HepG2 (cell line): ENCODE data around the gene RYR2. TPM values are rescaled to one million over a fixed set of nuclear protein-coding genes. Genes with fewer than 3 reads are reported as not detected.

Experiments
- ATAC-seq: fragments of 200-7000 bp; cut with Tn5 transposase; 3 replicates; pipeline ENCODE4 v1.9.1; 2020; ENCODE audit warnings: mild to moderate bottlenecking, moderate library complexity
- BruUV-seq: library from RNA; stranded (reverse); fragments of 400-500 nt; replicated peaks from 2 replicates; lab custom pipeline; 2021; lab: Mats Ljungman, UMichigan
- CTCF ChIA-PET: fragments of 300-600 bp; formaldehyde crosslinking; extraction: SDS; loops from one replicate; lab custom pipeline; 2021; ENCODE audit warnings: low total read pairs, inconsistent platforms, low intra/inter-chr PET ratio; lab: Yijun Ruan, JAX
- POLR2A ChIA-PET: fragments of 350-600 bp; sonication (Branson Sonifier 250); formaldehyde crosslinking; loops from one replicate; lab custom pipeline; 2020; ENCODE audit warnings: antibody characterized with exemption, inconsistent platforms; lab: Yijun Ruan, JAX
- DNase-seq: peaks from one replicate; pipeline ENCODE4 v3.0.0-alpha.2; 2015; ENCODE audit warnings: low spot score
- FAIRE-seq: peaks from 3 replicates; lab custom pipeline; 2011; peaks lifted over from hg19 to GRCh38; lab: Jason Lieb, UNC
- H2AFZ ChIP-seq: one replicate; pipeline ENCODE4 v1.6.1; 2011; ENCODE audit warnings: low read length, inconsistent platforms
- H3K27ac ChIP-seq: fragments of 300-600 bp; 3 replicates; pipeline ENCODE4 v1.8.0; 2011; ENCODE audit warnings: mixed run types, mild to moderate bottlenecking, mixed read lengths, low read length, inconsistent platforms; ENCODE audit not compliant: insufficient read depth; ENCODE audit errors: extremely low read length
- H3K27me3 ChIP-seq, 2 experiments: fragments of 200-600 bp in 1 of 2; 2 replicates in 1 of 2; 3 replicates in 1 of 2; pipeline versions ENCODE4 v1.6.0 to v1.8.0; 2011; ENCODE audit warnings: low read length in 2 of 2, mild to moderate bottlenecking in 2 of 2, moderate library complexity in 2 of 2, inconsistent platforms in 1 of 2; ENCODE audit not compliant: insufficient read depth in 2 of 2, control insufficient read depth in 1 of 2
- H3K36me3 ChIP-seq, 2 experiments: fragments of 200-600 bp in 1 of 2; replicated peaks in 1 of 2; 2 replicates in 1 of 2; 3 replicates in 1 of 2; pipeline versions ENCODE4 v1.5.1 to v1.8.0; 2011; ENCODE audit warnings: low read length in 2 of 2, inconsistent platforms in 1 of 2; ENCODE audit not compliant: insufficient read depth in 2 of 2, control insufficient read depth in 1 of 2
- H3K4me1 ChIP-seq: 2 replicates; pipeline ENCODE4 v1.5.1; 2012; ENCODE audit warnings: low read length, inconsistent platforms; ENCODE audit not compliant: insufficient read depth
- H3K4me2 ChIP-seq: 2 replicates; pipeline ENCODE4 v1.6.0; 2011; ENCODE audit warnings: low read depth, low read length, inconsistent platforms
- H3K4me3 ChIP-seq, 3 experiments: fragments of 200-600 bp in 1 of 3; sonication (generic), shearing (Covaris generic) in 1 of 3; replicated peaks in 1 of 3; 2 replicates each; pipeline ENCODE4 v1.5.1; 2011 to 2016; ENCODE audit warnings: low read length in 3 of 3, inconsistent platforms in 2 of 3, low read depth in 2 of 3, mild to moderate bottlenecking in 2 of 3, control low read depth in 1 of 3, mixed read lengths in 1 of 3; ENCODE audit not compliant: insufficient read depth in 1 of 3
- H3K79me2 ChIP-seq: one replicate; pipeline ENCODE4 v1.6.1; 2011; ENCODE audit warnings: low read length, inconsistent platforms; ENCODE audit not compliant: insufficient read depth
- H3K9ac ChIP-seq: 2 replicates; pipeline ENCODE4 v1.6.0; 2011; ENCODE audit warnings: mild to moderate bottlenecking, low read depth, low read length, inconsistent platforms; ENCODE audit not compliant: insufficient read depth
- H3K9me3 ChIP-seq: 2 replicates; pipeline ENCODE4 v1.5.1; 2012; ENCODE audit warnings: mild to moderate bottlenecking, low read length
- H4K20me1 ChIP-seq: 2 replicates; pipeline ENCODE4 v1.6.0; 2011; ENCODE audit warnings: inconsistent platforms, mild to moderate bottlenecking, low read length, moderate library complexity; ENCODE audit not compliant: insufficient read depth
- ESRRA ChIP-seq: sonication (generic); formaldehyde crosslinking; IDR thresholded peaks from 2 replicates; pipeline ENCODE4 v1.5.1; 2020; ENCODE audit warnings: mild to moderate bottlenecking, low read depth, missing genetic modification reagents
- ZBTB34 ChIP-seq: sonication (generic); formaldehyde crosslinking; IDR thresholded peaks from 2 replicates; pipeline ENCODE4 v1.8.0; 2022; ENCODE audit warnings: mild to moderate bottlenecking, missing genetic modification reagents
- ZNF343 ChIP-seq: sonication (generic); formaldehyde crosslinking; IDR thresholded peaks from 2 replicates; pipeline ENCODE4 v1.4.0; 2020; ENCODE audit warnings: mild to moderate bottlenecking, missing genetic modification reagents
- ZNF354B ChIP-seq: sonication (generic); formaldehyde crosslinking; IDR thresholded peaks from 2 replicates; pipeline ENCODE4 v1.8.0; 2022; ENCODE audit warnings: mild to moderate bottlenecking, missing genetic modification reagents
- ZNF720 ChIP-seq: sonication (generic); formaldehyde crosslinking; IDR thresholded peaks from 2 replicates; pipeline ENCODE4 v1.4.0; 2020; ENCODE audit warnings: missing genetic modification reagents
- WGBS: methylation state at CpG from one replicate; pipeline ENCODE4 v1.1.6; 2017; ENCODE audit warnings: low lambda C conversion rate; 5-methylcytosine and 5-hydroxymethylcytosine counted together
- in situ Hi-C: cut with HindIII; loops from 2 replicates; pipeline ENCODE4 v1.10.0; 2017; ENCODE audit warnings: low pct_unique_long_range_greater_than_20kb; ENCODE audit not compliant: extremely low pct_ligation_motif_present
- intact Hi-C: fragments of 100-400 bp; cut with micrococcal nuclease; formaldehyde crosslinking; loops from one replicate; pipeline ENCODE4 v1.10.0; 2022; ENCODE audit not compliant: unreplicated experiment
- polyA plus RNA-seq, 8 experiments: library from polyadenylated mRNA; depleted of rRNA in 3 of 8; stranded (reverse) in 7 of 8; unstranded in 1 of 8; fragments of >200 nt; fragmentation: Illumina TruSeq in 4 of 8; extraction: Trizol in 4 of 8; gene quantifications; 2 replicates each; pipeline versions ENCODE4 v1.2.1 to v1.2.3, GENCODE V29; 2011 to 2016; ENCODE audit warnings: low read depth in 4 of 8, missing spikeins in 1 of 8, mixed read lengths in 1 of 8; ENCODE audit not compliant: insufficient read depth in 1 of 8
- total RNA-seq, 5 experiments: library from RNA; depleted of rRNA; stranded (reverse); fragments of >200 nt; fragmentation: Illumina TruSeq; extraction: Trizol; gene quantifications; 2 replicates each; pipeline ENCODE4 v1.2.3, GENCODE V29; 2016; ENCODE audit warnings: low read depth in 1 of 5
- TF ChIP-seq, protein P1 (sequence below): IDR thresholded peaks from 2 replicates; pipeline ENCODE4 v1.6.1; 2016; ENCODE audit warnings: mild to moderate bottlenecking, missing biosample characterization, missing genetic modification reagents
- TF ChIP-seq, protein P2 (sequence below): sonication (generic); formaldehyde crosslinking; IDR thresholded peaks from 2 replicates; pipeline ENCODE4 v1.5.1; 2020; ENCODE audit warnings: missing genetic modification reagents, mild to moderate bottlenecking, borderline replicate concordance

Gene RYR2
- total and polyA plus RNA-seq, 2 of the 13 experiments (the other 11 are each of a cell fraction or from before 2014, with no cell fraction given) = not detected

DNA sequence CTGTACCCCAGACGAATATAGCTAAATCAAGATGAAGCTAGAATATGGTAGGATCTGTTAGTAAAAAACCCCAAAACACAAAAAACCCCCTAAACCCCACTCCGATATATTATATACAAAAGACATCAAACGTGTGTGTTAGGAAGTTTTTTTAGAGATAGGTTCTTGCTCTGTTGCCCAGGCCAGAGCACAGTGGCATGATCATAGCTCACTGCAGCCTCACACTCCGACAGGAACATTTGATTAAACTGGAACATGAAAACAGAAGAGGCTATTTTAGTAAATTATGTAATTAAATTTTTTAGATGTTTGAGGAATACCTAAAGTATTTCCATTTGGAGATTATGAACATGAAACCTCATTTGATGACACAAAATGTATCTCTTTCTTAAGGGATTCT, 8.2 kb upstream of the RYR2 start:
- POLR2A ChIA-PET = no interaction called here
- Histone ChIP-seq H3K4me3 (no peak overlapping the region), H3K4me1 (no peaks in the 10 kb centered on the region), H3K9me3 (no peaks in the 10 kb centered on the region), H4K20me1 (no peaks in the 10 kb centered on the region), H3K79me2 (no peaks in the 10 kb centered on the region), H3K27me3 (peaks cover 0 to 8% of the 10 kb centered on the region in 2 experiments; a peak in 1 of 5 replicates), H3K36me3 (no peaks in the 10 kb centered on the region), H3K9ac (no peak overlapping the region), H3K4me2 (no peak overlapping the region), H3K27ac (no peak overlapping the region), H2AFZ (no peak overlapping the region)
- in situ Hi-C loops = no loop called here
- WGBS = 0% methylated on average over 4 of the region's 4 CpGs
- ATAC-seq (no peak), DNase-seq (no peak), FAIRE-seq (no peak)
- CTCF ChIA-PET = no interaction called here
- BruUV-seq = no TSS peak
- intact Hi-C loops = no loop called here
- TF ChIP-seq ZNF720 (CRISPR knock-in tag) = no peak
- TF ChIP-seq ZNF354B = no peak
- no peak for TF ChIP-seq ESRRA (CRISPR knock-in tag)
- no peak for TF ChIP-seq ZBTB34 (CRISPR knock-in tag)

DNA sequence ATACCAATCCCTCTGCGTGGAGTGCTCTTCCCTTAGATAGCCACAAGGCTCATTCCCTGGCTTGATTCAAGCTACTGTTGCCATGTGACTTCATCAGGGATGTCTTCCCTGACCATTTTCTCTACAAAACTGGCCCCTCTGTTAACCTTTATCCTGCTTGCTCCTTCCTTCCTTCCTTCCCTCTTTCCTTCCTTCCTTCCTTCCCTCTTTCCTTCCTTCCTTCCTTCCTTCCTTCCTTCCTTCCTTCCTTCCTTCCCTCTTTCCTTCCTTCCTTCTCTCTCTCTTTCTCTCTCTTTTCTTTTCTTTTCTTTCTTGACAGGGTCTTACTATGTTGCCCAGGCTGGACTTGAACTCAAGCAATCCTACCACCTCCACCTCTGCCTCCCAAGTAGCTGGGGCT, 6.2 kb upstream of the RYR2 start:
- WGBS = 13% methylated on average over 1 of the region's 1 CpG
- H3K4me1 ChIP-seq = no peaks in the 10 kb centered on the region
- no peak overlapping the region for H3K4me2 ChIP-seq
- no peak overlapping the region for H3K4me3 ChIP-seq
- TF ChIP-seq ZNF343 (CRISPR knock-in tag) = no peak
- TF ChIP-seq, protein P1, sequence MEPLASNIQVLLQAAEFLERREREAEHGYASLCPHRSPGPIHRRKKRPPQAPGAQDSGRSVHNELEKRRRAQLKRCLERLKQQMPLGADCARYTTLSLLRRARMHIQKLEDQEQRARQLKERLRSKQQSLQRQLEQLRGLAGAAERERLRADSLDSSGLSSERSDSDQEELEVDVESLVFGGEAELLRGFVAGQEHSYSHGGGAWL = no peak
- TF ChIP-seq, protein P2, sequence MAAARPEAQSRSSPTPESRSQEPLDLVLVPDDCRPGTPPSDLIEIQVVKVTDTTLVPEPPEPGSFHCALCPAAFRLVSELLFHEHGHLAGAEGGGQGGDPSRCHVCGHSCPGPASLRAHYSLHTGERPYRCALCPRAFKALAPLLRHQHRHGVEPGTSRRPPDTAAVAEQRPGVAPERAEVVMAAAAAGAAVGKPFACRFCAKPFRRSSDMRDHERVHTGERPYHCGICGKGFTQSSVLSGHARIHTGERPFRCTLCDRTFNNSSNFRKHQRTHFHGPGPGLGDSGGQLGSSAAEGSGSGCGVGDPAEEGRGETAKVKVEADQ = no peak
- in situ Hi-C loops = no loop called here
- DNase-seq = no peak
- intact Hi-C loops = no loop called here
- H3K9ac ChIP-seq = no peak overlapping the region
- H3K9me3 ChIP-seq = no peaks in the 10 kb centered on the region
- no peak for FAIRE-seq
- no peaks in the 10 kb centered on the region for H3K79me2 ChIP-seq
- no peaks in the 10 kb centered on the region for H3K36me3 ChIP-seq
- CTCF ChIA-PET = no interaction called here
- no peak overlapping the region for H2AFZ ChIP-seq
- POLR2A ChIA-PET = no interaction called here
- H3K27me3 ChIP-seq = peaks cover 0 to 9% of the 10 kb centered on the region in 2 experiments; a peak in 1 of 5 replicates
- ATAC-seq = no peak
- no TSS peak for BruUV-seq
- H4K20me1 ChIP-seq = no peaks in the 10 kb centered on the region
- no peak overlapping the region for H3K27ac ChIP-seq
